Heart right ventricle (tissue), 16 donors: ENCODE measurements around the gene AAGAB. TPM values are rescaled to one million over a fixed set of nuclear protein-coding genes. Genes with fewer than 3 reads are reported as not detected.
"Not testable (repeated sequence)": the region's sequence is repeated elsewhere in the genome, so short reads cannot be mapped to it uniquely, and the experiment has no call there.

Experiments
- ATAC-seq, 8 donors: fragments of 200-7000 bp; cut with Tn5 transposase; one replicate each; pipeline ENCODE4 v1.9.1; 2020; ENCODE audit warnings: mild to moderate bottlenecking in 8 of 8, moderate library complexity in 8 of 8, moderate number of reproducible peaks in 1 of 8
- DNase-seq, 2 donors: peaks; one replicate each; pipeline ENCODE4 v3.0.0-alpha.2; 2020
- H3K27ac ChIP-seq, 10 donors: fragments of 200-600 bp; sonication (generic) in 2 of 10; one replicate each; pipeline versions ENCODE4 v1.5.0 to v1.8.0; 2020 to 2022; ENCODE audit warnings: mild to moderate bottlenecking in 3 of 10
- H3K27me3 ChIP-seq, 7 donors: fragments of 200-600 bp; one replicate each; pipeline ENCODE4 v1.8.0; 2021 to 2022; ENCODE audit warnings: mild to moderate bottlenecking in 2 of 7
- H3K36me3 ChIP-seq, 9 donors: fragments of 200-600 bp; sonication (generic) in 1 of 9; one replicate each; pipeline versions ENCODE4 v1.5.0 to v1.8.0; 2020 to 2022; ENCODE audit warnings: mild to moderate bottlenecking in 2 of 9
- H3K4me1 ChIP-seq, 9 donors: fragments of 200-600 bp; sonication (generic) in 1 of 9; one replicate each; pipeline versions ENCODE4 v1.5.0 to v1.8.0; 2020 to 2022; ENCODE audit warnings: mild to moderate bottlenecking in 4 of 9
- H3K4me3 ChIP-seq, 10 donors: fragments of 200-600 bp; sonication (generic) in 2 of 10; one replicate each; pipeline versions ENCODE4 v1.5.0 to v1.8.0; 2020 to 2022; ENCODE audit warnings: mild to moderate bottlenecking in 7 of 10, moderate library complexity in 2 of 10
- H3K9me3 ChIP-seq, 11 donors: fragments of 200-600 bp in 10 of 11; sonication (generic) in 2 of 11; one replicate each; pipeline versions ENCODE4 v1.5.0 to v1.8.0; 2013 to 2022; ENCODE audit warnings: mild to moderate bottlenecking in 2 of 11, control low read depth in 1 of 11, moderate library complexity in 1 of 11
- CTCF ChIP-seq, 9 donors: fragments of 200-600 bp; sonication (generic) in 2 of 9; IDR thresholded peaks; one replicate each; pipeline versions ENCODE4 v1.5.0 to v1.8.0; 2021 to 2022; ENCODE audit warnings: antibody characterized with exemption in 9 of 9, mild to moderate bottlenecking in 5 of 9, moderate library complexity in 1 of 9
- WGBS, 2 donors: extraction: QIAGEN DNeasy Blood & Tissue Kit; methylation state at CpG; one replicate each; pipeline ENCODE4 v1.1.7; 2013; ENCODE audit warnings: inconsistent platforms in 1 of 2; 5-methylcytosine and 5-hydroxymethylcytosine counted together
- intact Hi-C, 10 donors: fragments of 100-400 bp; cut with DNase I; formaldehyde crosslinking; loops; one replicate each; pipeline versions ENCODE4 v1.11.1 to v1.14.2; 2022
- polyA plus RNA-seq, 2 donors: library from polyadenylated mRNA; stranded (reverse); fragments of 200-250 nt; gene quantifications; one replicate each; pipeline ENCODE4 v1.2.3, GENCODE V29; 2013
- total RNA-seq, 10 donors: library from RNA; stranded (reverse); fragmentation: NEBNext Ultra II Directional in 3 of 10; extraction: Animal tissue kit (Norgen Biotek cat#: 25700) in 3 of 10; gene quantifications; one replicate each; pipeline versions ENCODE4 v1.2.1 to v1.2.4, GENCODE V29; 2021 to 2023
- donor health status: Arrhythmogenic right ventricular cardiomyopathy.
- donor health status: ischemic (EF 13 %, LVEDD 7.1; RV severe dilation, severe dysfunction).
- donor health status: healthy with polysubstance abuse.
- donor health status: DM: no; HTN: yes; CAD: no.
- donor health status: DM: no; HTN: no; CAD: no.
- donor health status: ischemic (EF 25% LVEDD 6.9; RV normal size, moderate dysfunction).
- donor health status: ischemic (EF 25% LVEDD 5.7; RV mildly dilated, moderate dysfunction).
- donor health status: healthy.
- donor health status: DM: yes; HTN: yes; CAD: no.
- donor health status: Ischemic cardiomyopathy.
- donor health status: ischemic (EF 35%, LVEDD 5.7; RV mildly dilated, moderate dysfunction).
- donor health status: nonischemic (EF 11% LVEDD 7.7; RV severe dilation, severe dysfunction).
- donor health status: DM: yes; HTN: yes; CAD: no.
- donor health status: PGD.
- donor health status: ischemic (EF 29% LVEDD 5.4; RV normal size, mild dysfunction).
- donor health status: nonischemic (EF 23%, LVEDD 6.1; RV moderate dilation, normal function).

Gene AAGAB
- total and polyA plus RNA-seq, 12 donors = 4.3 to 33.4 (median 24.3) TPM

- no peak for TF ChIP-seq CTCF (IDR thresholded peaks at IDR 0.05)
- no peaks in the 10 kb centered on the region for H3K36me3 ChIP-seq
- no peak for ATAC-seq
- intact Hi-C loops = no loop called here
- H3K4me1 ChIP-seq = peaks cover 10 to 53% (median 40%) of the 10 kb centered on the region in 9 donors
- no peak overlapping the region for H3K4me3 ChIP-seq
- H3K9me3 ChIP-seq = no peaks in the 10 kb centered on the region
- no peak for DNase-seq
- H3K27ac ChIP-seq = peak overlapping the region in 1 of 10 donors; percentile 6
- no peaks in the 10 kb centered on the region for H3K27me3 ChIP-seq
These were observed 100.2 kb downstream of the AAGAB start for GRCh38 chr15:67154249-67154648.

DNA sequence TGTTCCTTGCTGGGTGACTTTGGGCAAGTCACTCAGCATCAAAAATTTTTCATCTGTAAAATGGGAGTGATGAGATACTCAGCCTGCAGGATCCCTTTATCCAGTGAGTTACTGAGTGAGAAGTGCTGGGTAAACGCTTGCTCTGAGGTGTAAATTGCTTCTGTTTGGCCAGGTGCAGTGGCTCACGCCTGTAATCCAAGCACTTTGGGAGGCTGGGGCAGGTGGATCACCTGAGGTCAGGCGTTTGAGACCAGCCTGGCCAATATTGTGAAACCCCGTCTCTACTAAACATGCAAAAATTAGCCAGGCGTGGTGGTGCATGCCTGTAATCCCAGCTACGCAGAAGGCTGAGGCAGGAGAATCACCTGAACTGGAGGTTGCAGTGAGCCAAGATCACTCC, 101.4 kb downstream of the AAGAB start:
- DNase-seq, H3K4me3 ChIP-seq, H3K9me3 ChIP-seq, intact Hi-C loops, H3K27me3 ChIP-seq, H3K36me3 ChIP-seq, ATAC-seq: not testable (repeated sequence)
- 98% methylated on average over 6 of the region's 6 CpGs for WGBS, 2 donors
- H3K4me1 ChIP-seq = peaks cover 10 to 53% (median 36%) of the 10 kb centered on the region in 9 donors
- H3K27ac ChIP-seq = peak overlapping the region in 1 of 10 donors; percentile 5

GRCh38 chr15:67152429-67152828, 102.0 kb downstream of the AAGAB start:
- no peak for TF ChIP-seq CTCF (IDR thresholded peaks at IDR 0.05)
- Histone ChIP-seq H3K27me3 (no peaks in the 10 kb centered on the region), H3K4me3 (no peak overlapping the region), H3K4me1 (peaks cover 10 to 53% (median 36%) of the 10 kb centered on the region in 9 donors), H3K36me3 (no peaks in the 10 kb centered on the region), H3K27ac (peak overlapping the region in 1 of 10 donors; percentile 5), H3K9me3 (no peaks in the 10 kb centered on the region)
- 78 to 82% methylated on average over 1 of the region's 1 CpG for WGBS, 2 donors
- intact Hi-C loops = no loop called here
- no peak for ATAC-seq
- no peak for DNase-seq

Other genes starting within 250 kb of the AAGAB start
- gene SMAD3, start 189.1 kb downstream of the AAGAB start, total RNA-seq = 10 to 100 TPM; 11.3 to 44.8 (median 15.7) TPM
- 1 to 10 TPM; 6.2 to 7.8 TPM for gene SMAD3, start 189.1 kb downstream of the AAGAB start, polyA plus RNA-seq
- gene IQCH, start 125 bp upstream of the AAGAB start, total RNA-seq = 1 to 10 TPM in 8 of 10 donors, under 1 TPM in 2; 0.51 to 2.6 (median 1.3) TPM
- under 1 TPM; 0.29 to 0.83 TPM for gene IQCH, start 125 bp upstream of the AAGAB start, polyA plus RNA-seq